HG03460 (cell line): ENCODE measurements around the gene NSD2.

Experiments
- ATAC-seq: cut with Tn5 transposase; IDR thresholded peaks from one replicate; pipeline ENCODE4 v1.9.1; 2021; ENCODE audit not compliant: unreplicated experiment

NSD2 gene

GRCh38 chr4:1863297-1864033, 7.7 kb upstream of the NSD2 start:
- no peak for ATAC-seq

GRCh38 chr4:1864076-1865008, 6.9 kb upstream of the NSD2 start:
- no peak for ATAC-seq

GRCh38 chr4:1866189-1866661, 5.0 kb upstream of the NSD2 start:
- no peak for ATAC-seq

GRCh38 chr4:1868293-1868692, 2.9 kb upstream of the NSD2 start:
- no peak for ATAC-seq

- ATAC-seq, result no peak
These were observed 2.3 kb upstream of the NSD2 start for GRCh38 chr4:1868912-1869311.

GRCh38 chr4:1869530-1870327, 1.5 kb upstream of the NSD2 start:
- peak; percentile 8 for ATAC-seq

- ATAC-seq, result peak; percentile 53
These were observed 940 bp upstream of the NSD2 start for GRCh38 chr4:1870328-1870577.

- ATAC-seq, result no peak
These were observed 353 bp downstream of the NSD2 start for GRCh38 chr4:1871471-1872021.

- ATAC-seq, result no peak
These were observed 1.7 kb downstream of the NSD2 start for GRCh38 chr4:1872870-1873269.

- ATAC-seq, result no peak
These were observed 2.1 kb downstream of the NSD2 start for GRCh38 chr4:1873291-1873690.

- ATAC-seq, result no peak
These were observed 2.6 kb downstream of the NSD2 start for GRCh38 chr4:1873776-1874175.

GRCh38 chr4:1874201-1874600, 3.0 kb downstream of the NSD2 start:
- ATAC-seq, result no peak

GRCh38 chr4:1879485-1879884, 8.3 kb downstream of the NSD2 start:
- no peak for ATAC-seq

- no peak for ATAC-seq
These were observed 9.1 kb downstream of the NSD2 start for GRCh38 chr4:1880332-1880731.

GRCh38 chr4:1882850-1883271, 11.7 kb downstream of the NSD2 start:
- no peak for ATAC-seq

- no peak for ATAC-seq
These were observed 12.4 kb downstream of the NSD2 start for GRCh38 chr4:1883583-1883982.

- no peak for ATAC-seq
These were observed 14.2 kb downstream of the NSD2 start for GRCh38 chr4:1885414-1885813.

- no peak for ATAC-seq
These were observed 15.9 kb downstream of the NSD2 start for GRCh38 chr4:1887052-1887451.

- ATAC-seq, result no peak
These were observed 19.9 kb downstream of the NSD2 start for GRCh38 chr4:1890979-1891570.

- ATAC-seq, result no peak
These were observed 24.9 kb downstream of the NSD2 start for GRCh38 chr4:1895971-1896657.
